HepG2 (cell line): ENCODE measurements around the gene SSBP4. TPM values are rescaled to one million over a fixed set of nuclear protein-coding genes. Genes with fewer than 3 reads are reported as not detected.

ENCODE experiments used
- ADNP ChIP-seq: sonication (generic); formaldehyde crosslinking; IDR thresholded peaks from 2 replicates; pipeline ENCODE4 v1.4.0; 2020; ENCODE audit warnings: missing genetic modification reagents
- DRAP1 ChIP-seq: IDR thresholded peaks from 2 replicates; pipeline ENCODE4 v1.6.1; 2016; ENCODE audit warnings: missing genetic modification reagents, missing compliant biosample characterization
- ETV6 ChIP-seq: sonication (generic); formaldehyde crosslinking; conservative IDR thresholded peaks from 2 replicates; pipeline ENCODE4 v1.4.0; 2020; ENCODE audit warnings: missing genetic modification reagents
- FIP1L1 ChIP-seq: fragments of 200-400 bp; formaldehyde crosslinking; IDR thresholded peaks from 2 replicates; pipeline ENCODE4 v1.6.1; 2018; ENCODE audit warnings: low read depth, mild to moderate bottlenecking, low read length, moderate library complexity, borderline replicate concordance; ENCODE audit not compliant: insufficient read depth
- GPBP1L1 ChIP-seq: sonication (generic); formaldehyde crosslinking; IDR thresholded peaks from 2 replicates; pipeline ENCODE4 v1.5.0; 2020; ENCODE audit warnings: mild to moderate bottlenecking, missing genetic modification reagents
- HNRNPL ChIP-seq: fragments of 200-400 bp; formaldehyde crosslinking; IDR thresholded peaks from 2 replicates; pipeline ENCODE4 v1.6.1; 2017; ENCODE audit warnings: mild to moderate bottlenecking, low read depth, low read length
- MNT ChIP-seq: fragments of 450-650 bp; IDR thresholded peaks from 2 replicates; pipeline ENCODE4 v1.6.1; 2016
- NCOA5 ChIP-seq: sonication (generic); formaldehyde crosslinking; IDR thresholded peaks from 2 replicates; pipeline ENCODE4 v1.4.0; 2020; ENCODE audit warnings: missing genetic modification reagents
- PAX8 ChIP-seq: sonication (generic); formaldehyde crosslinking; IDR thresholded peaks from 2 replicates; pipeline ENCODE4 v1.8.0; 2022; ENCODE audit warnings: mild to moderate bottlenecking, missing genetic modification reagents, borderline replicate concordance
- POGZ ChIP-seq: sonication (generic); formaldehyde crosslinking; IDR thresholded peaks from 2 replicates; pipeline ENCODE4 v1.4.0; 2020; ENCODE audit warnings: mild to moderate bottlenecking, missing genetic modification reagents
- RNF2 ChIP-seq: fragments of 450-650 bp; conservative IDR thresholded peaks from 2 replicates; pipeline ENCODE4 v1.6.1; 2016; ENCODE audit warnings: low read depth
- SP140L ChIP-seq: sonication (generic); formaldehyde crosslinking; IDR thresholded peaks from 2 replicates; pipeline ENCODE4 v1.4.0; 2020; ENCODE audit warnings: missing genetic modification reagents, borderline replicate concordance
- ZFP37 ChIP-seq: sonication (generic); formaldehyde crosslinking; IDR thresholded peaks from 2 replicates; pipeline ENCODE4 v1.4.0; 2020; ENCODE audit warnings: missing genetic modification reagents, borderline replicate concordance
- ZNF205 ChIP-seq: IDR thresholded peaks from 2 replicates; pipeline ENCODE4 v1.6.1; 2018; ENCODE audit warnings: missing biosample characterization, missing genetic modification reagents
- ZNF274 ChIP-seq: sonication (generic); formaldehyde crosslinking; IDR thresholded peaks from 2 replicates; pipeline ENCODE4 v1.5.1; 2020; ENCODE audit warnings: mild to moderate bottlenecking, missing genetic modification reagents
- ZNF276 ChIP-seq: sonication (generic); formaldehyde crosslinking; IDR thresholded peaks from 2 replicates; pipeline ENCODE4 v1.4.0; 2020; ENCODE audit warnings: mild to moderate bottlenecking, low read depth, missing genetic modification reagents
- ZNF329 ChIP-seq: sonication (generic); formaldehyde crosslinking; IDR thresholded peaks from 2 replicates; pipeline ENCODE4 v1.9.0; 2021; ENCODE audit warnings: low read depth, mild to moderate bottlenecking, missing genetic modification reagents
- ZNF350 ChIP-seq: sonication (generic); formaldehyde crosslinking; IDR thresholded peaks from 2 replicates; pipeline ENCODE4 v1.4.0; 2020; ENCODE audit warnings: mild to moderate bottlenecking, low read depth, missing genetic modification reagents, borderline replicate concordance
- ZNF768 ChIP-seq: sonication (generic); formaldehyde crosslinking; IDR thresholded peaks from 2 replicates; pipeline ENCODE4 v1.4.0; 2020; ENCODE audit warnings: missing genetic modification reagents
- ZNF784 ChIP-seq: sonication (generic); formaldehyde crosslinking; IDR thresholded peaks from 2 replicates; pipeline ENCODE4 v1.5.1; 2020; ENCODE audit warnings: missing genetic modification reagents, mild to moderate bottlenecking, borderline replicate concordance
- polyA plus RNA-seq, 8 experiments: library from polyadenylated mRNA; depleted of rRNA in 3 of 8; stranded (reverse) in 7 of 8; unstranded in 1 of 8; fragments of >200 nt; fragmentation: Illumina TruSeq in 4 of 8; extraction: Trizol in 4 of 8; gene quantifications; 2 replicates each; pipeline versions ENCODE4 v1.2.1 to v1.2.3, GENCODE V29; 2011 to 2016; ENCODE audit warnings: low read depth in 4 of 8, missing spikeins in 1 of 8, mixed read lengths in 1 of 8; ENCODE audit not compliant: insufficient read depth in 1 of 8
- total RNA-seq, 5 experiments: library from RNA; depleted of rRNA; stranded (reverse); fragments of >200 nt; fragmentation: Illumina TruSeq; extraction: Trizol; gene quantifications; 2 replicates each; pipeline ENCODE4 v1.2.3, GENCODE V29; 2016; ENCODE audit warnings: low read depth in 1 of 5

SSBP4 gene
- total and polyA plus RNA-seq, 2 of the 13 experiments (the other 11 are each of a cell fraction or from before 2014, with no cell fraction given) = 20.8 to 39.5 TPM

- TF ChIP-seq HNRNPL (peak; percentile 86), ZNF205 (CRISPR knock-in tag) (peak; percentile 76), ZNF784 (CRISPR knock-in tag) (no peak), ZNF768 (CRISPR knock-in tag) (peak; percentile 88), ZNF350 (peak; percentile 95), RNF2 (no peak), FIP1L1 (peak; percentile 96; the same call in 1 of the 2 replicates), NCOA5 (peak; percentile 93), ZNF329 (peak; percentile 85), PAX8 (CRISPR knock-in tag) (no peak; the same call in 1 of the 2 replicates), MNT (0 out of 2 replicates have a peak, but pooled peaks have one; percentile 20), ZNF276 (CRISPR knock-in tag) (peak; percentile 90), ETV6 (CRISPR knock-in tag) (peak; percentile 83), POGZ (CRISPR knock-in tag) (peak; percentile 71), ADNP (CRISPR knock-in tag) (peak; percentile 92), ZFP37 (peak; percentile 93), DRAP1 (peak; percentile 99), ZNF274 (CRISPR knock-in tag) (peak; percentile 35; the same call in 1 of the 2 replicates), SP140L (CRISPR knock-in tag) (no peak), GPBP1L1 (CRISPR knock-in tag) (no peak)
Measured at GRCh38 chr19:18385675-18386542, 33.3 kb upstream of the SSBP4 start, which contains the start of gene GDF15 (continued).
